K562 (cell line): ENCODE measurements around the gene CGNL1. TPM values are rescaled to one million over a fixed set of nuclear protein-coding genes. Genes with fewer than 3 reads are reported as not detected.

ENCODE experiments used
- ATAC-seq: fragments of 200-7000 bp; cut with Tn5 transposase; 3 replicates; pipeline ENCODE4 v1.9.1; 2020; ENCODE audit warnings: moderate library complexity
- BruUV-seq: library from RNA; stranded (reverse); fragments of 400-500 nt; replicated peaks from 2 replicates; lab custom pipeline; 2021; lab: Mats Ljungman, UMichigan
- CTCF ChIA-PET: fragments of 300-600 bp; formaldehyde crosslinking; extraction: SDS; loops from one replicate; lab custom pipeline; 2021; ENCODE audit warnings: low intra/inter-chr PET ratio; lab: Yijun Ruan, JAX
- POLR2A ChIA-PET: fragments of 300-600, 350-650 bp; sonication (Branson Sonifier 250); formaldehyde crosslinking; extraction: SDS; loops from one replicate; lab custom pipeline; 2021; ENCODE audit warnings: antibody characterized with exemption, inconsistent platforms; lab: Yijun Ruan, JAX
- DNase-seq, 4 experiments: peaks; one replicate each; pipeline versions ENCODE4 v3.0.0 to v3.0.0-alpha.2; 2011 to 2018; ENCODE audit warnings: low spot score in 3 of 4, mixed read lengths in 3 of 4; ENCODE audit errors: extremely low read depth in 1 of 4
- FAIRE-seq: peaks from 2 replicates; lab custom pipeline; 2011; peaks lifted over from hg19 to GRCh38; lab: Jason Lieb, UNC
- H2AFZ ChIP-seq: 2 replicates; pipeline ENCODE4 v1.6.0; 2011; ENCODE audit warnings: low read depth, low read length, control low read depth, inconsistent platforms
- H3K27ac ChIP-seq: fragments of 200-600 bp; 3 replicates; pipeline ENCODE4 v1.8.0; 2011; ENCODE audit warnings: low read depth, mild to moderate bottlenecking, control low read depth, inconsistent platforms, low read length, moderate library complexity, mixed read lengths; ENCODE audit errors: extremely low read depth
- H3K27me3 ChIP-seq, 2 experiments: fragments of 300-600 bp in 1 of 2; 2 replicates in 1 of 2; 3 replicates in 1 of 2; pipeline versions ENCODE4 v1.6.0 to v1.8.0; 2011; ENCODE audit warnings: inconsistent platforms in 2 of 2, low read length in 2 of 2, mild to moderate bottlenecking in 1 of 2, mixed read lengths in 1 of 2, moderate library complexity in 1 of 2; ENCODE audit not compliant: control insufficient read depth in 2 of 2, insufficient read depth in 2 of 2
- H3K36me3 ChIP-seq: fragments of 300-600 bp; 3 replicates; pipeline ENCODE4 v1.8.0; 2011; ENCODE audit warnings: mild to moderate bottlenecking, low read length, inconsistent platforms; ENCODE audit not compliant: control insufficient read depth, insufficient read depth
- H3K4me1 ChIP-seq, 2 experiments: fragments of 200-600 bp in 1 of 2; replicated peaks in 1 of 2; 2 replicates in 1 of 2; 3 replicates in 1 of 2; pipeline versions ENCODE4 v1.5.1 to v1.8.0; 2011; ENCODE audit warnings: inconsistent platforms in 2 of 2, low read length in 2 of 2, mild to moderate bottlenecking in 1 of 2, mixed read lengths in 1 of 2, moderate library complexity in 1 of 2; ENCODE audit not compliant: control insufficient read depth in 2 of 2, insufficient read depth in 2 of 2
- H3K4me2 ChIP-seq: 2 replicates; pipeline ENCODE4 v1.6.1; 2011; ENCODE audit warnings: low read length, control low read depth, inconsistent platforms, mixed read lengths; ENCODE audit not compliant: insufficient read depth
- H3K4me3 ChIP-seq: fragments of 200-600 bp; sonication (generic), shearing (Covaris generic); 2 replicates; pipeline ENCODE4 v1.5.1; 2016; ENCODE audit warnings: control low read depth, inconsistent platforms
- H3K79me2 ChIP-seq: fragments of 200-600 bp; 3 replicates; pipeline ENCODE4 v1.8.0; 2011; ENCODE audit warnings: low read length, inconsistent platforms; ENCODE audit not compliant: control insufficient read depth, insufficient read depth
- H3K9ac ChIP-seq, 2 experiments: 2 replicates each; pipeline versions ENCODE4 v1.6.0 to v1.6.1; 2011; ENCODE audit warnings: low read depth in 2 of 2, low read length in 2 of 2, control low read depth in 1 of 2, inconsistent platforms in 1 of 2, mild to moderate bottlenecking in 1 of 2, mixed read lengths in 1 of 2; ENCODE audit not compliant: insufficient read depth in 1 of 2
- H3K9me1 ChIP-seq: one replicate; pipeline ENCODE4 v1.6.0; 2011; ENCODE audit warnings: inconsistent platforms, mild to moderate bottlenecking, low read length, moderate library complexity; ENCODE audit not compliant: control insufficient read depth, insufficient read depth
- H3K9me3 ChIP-seq: replicated peaks from 2 replicates; pipeline ENCODE4 v1.5.1; 2011; ENCODE audit warnings: low read depth, low read length, inconsistent platforms; ENCODE audit not compliant: control insufficient read depth, insufficient read depth
- H4K20me1 ChIP-seq: replicated peaks from 2 replicates; pipeline ENCODE4 v1.6.1; 2011; ENCODE audit warnings: low read length, inconsistent platforms, mixed read lengths; ENCODE audit not compliant: control insufficient read depth, insufficient read depth
- CHD1 ChIP-seq: fragments of 200-600 bp; sonication (generic); IDR thresholded peaks from one replicate; pipeline ENCODE4 v1.6.1; 2012; ENCODE audit warnings: mild to moderate bottlenecking, moderate library complexity, low read length, inconsistent platforms
- CTCF ChIP-seq, 3 experiments: IDR thresholded peaks in 2 of 3; conservative IDR thresholded peaks in 1 of 3; 2 replicates each; pipeline ENCODE4 v1.5.1; 2011 to 2012; ENCODE audit warnings: low read length in 3 of 3, mild to moderate bottlenecking in 3 of 3, control low read depth in 2 of 3, improper control_type of control experiment in 1 of 3, inconsistent platforms in 1 of 3, low read depth in 1 of 3, mixed read lengths in 1 of 3, moderate library complexity in 1 of 3; ENCODE audit not compliant: insufficient read depth in 2 of 3
- HINFP ChIP-seq: fragments of 450-650 bp; conservative IDR thresholded peaks from 2 replicates; pipeline ENCODE4 v1.6.1; 2016; ENCODE audit warnings: missing genetic modification characterization, low read depth, mild to moderate bottlenecking, control low read depth, missing compliant biosample characterization
- RAD21 ChIP-seq, 2 experiments: fragments of 250-450 bp in 1 of 2; fragments of 450-650 bp in 1 of 2; sonication (Bioruptor Pico) in 1 of 2; formaldehyde crosslinking in 1 of 2; IDR thresholded peaks in 1 of 2; conservative IDR thresholded peaks in 1 of 2; 2 replicates each; pipeline versions ENCODE4 v1.4.0 to v1.8.0; 2020 to 2022; ENCODE audit warnings: mild to moderate bottlenecking in 2 of 2, moderate library complexity in 1 of 2
- SIN3B ChIP-seq: fragments of 450-650 bp; IDR thresholded peaks from 2 replicates; pipeline ENCODE4 v1.6.1; 2017; ENCODE audit warnings: low read depth, mild to moderate bottlenecking, moderate library complexity
- TAF1 ChIP-seq: IDR thresholded peaks from 2 replicates; pipeline ENCODE4 v1.6.1; 2011; ENCODE audit warnings: mild to moderate bottlenecking, low read length, moderate library complexity; ENCODE audit not compliant: insufficient read depth, control insufficient read depth, severe bottlenecking; ENCODE audit errors: extremely low read depth
- TCF3 ChIP-seq: sonication (generic); formaldehyde crosslinking; IDR thresholded peaks from 2 replicates; pipeline ENCODE4 v1.4.0; 2020; ENCODE audit warnings: mild to moderate bottlenecking, missing genetic modification reagents
- ZNF277 ChIP-seq: fragments of 250-450 bp; sonication (Bioruptor Pico); IDR thresholded peaks from 2 replicates; pipeline ENCODE4 v1.8.0; 2022; ENCODE audit warnings: inconsistent platforms, mild to moderate bottlenecking, moderate library complexity, borderline replicate concordance
- WGBS: fragments of 100-300 bp; shearing (Covaris generic); methylation state at CpG from one replicate; pipeline ENCODE4 v1.1.6; 2016; ENCODE audit warnings: low coverage, mixed read lengths; ENCODE audit not compliant: insufficient coverage; ENCODE audit errors: missing lambda C conversion rate; 5-methylcytosine and 5-hydroxymethylcytosine counted together
- in situ Hi-C: fragments of 300-500 bp; cut with MboI; formaldehyde crosslinking; loops from 4 replicates; pipeline ENCODE4 v1.15.0; 2018; ENCODE audit warnings: inconsistent platforms, mixed read lengths
- intact Hi-C: fragments of 100-400 bp; cut with micrococcal nuclease; formaldehyde crosslinking; loops from 2 replicates; pipeline ENCODE4 v1.14.2; 2022
- polyA plus RNA-seq, 8 experiments: library from polyadenylated mRNA; depleted of rRNA in 4 of 8; stranded (reverse) in 5 of 8; unstranded in 3 of 8; fragments of >200 nt; fragmentation: Nextera tagmentation in 2 of 8; fragmentation: Illumina TruSeq in 1 of 8; extraction: Ambion mirVana in 2 of 8; extraction: Trizol in 1 of 8; gene quantifications; 2 replicates each; pipeline versions ENCODE4 v1.2.1 to v1.2.3, GENCODE V29; 2011 to 2014; ENCODE audit warnings: inconsistent platforms in 1 of 8, missing spikeins in 1 of 8
- total RNA-seq, 7 experiments: library from RNA; depleted of rRNA in 6 of 7; stranded (reverse); fragments of >200 nt in 6 of 7; fragmentation: Illumina TruSeq in 2 of 7; extraction: Trizol in 2 of 7; gene quantifications; 2 replicates each; pipeline versions ENCODE4 v1.2.1 to v1.2.3, GENCODE V29; 2011 to 2021; ENCODE audit warnings: low replicate concordance in 1 of 7

Gene CGNL1
- total and polyA plus RNA-seq, 9 of the 15 experiments (the other 6 are each of a cell fraction or from before 2014, with no cell fraction given): 0.01 to 0.07 TPM; not detected in 7

GRCh38 chr15:57462381-57462780 lies 86.1 kb downstream of the CGNL1 start:
- H3K9me3 ChIP-seq: no peaks in the 10 kb centered on the region
- no peaks in the 10 kb centered on the region for H3K79me2 ChIP-seq
- peaks cover 18 to 39% of the 10 kb centered on the region in 2 experiments; a peak in 4 of 5 replicates for H3K27me3 ChIP-seq
- 0% methylated on average over 2 of the region's 2 CpGs for WGBS
- ATAC-seq (no peak), DNase-seq (no peak), FAIRE-seq (no peak)
- CTCF ChIA-PET: interaction anchor here (0.8 to 1.0 kb wide), 2 partner anchors 121 to 122 kb away, joined by 3 read pairs; no protein-coding TSS in a partner anchor
- no TSS peak for BruUV-seq
- POLR2A ChIA-PET: no interaction called here
- H3K36me3 ChIP-seq: no peaks in the 10 kb centered on the region
- H3K9me1 ChIP-seq: no peaks in the 10 kb centered on the region
- in situ Hi-C loops: no loop called here
- H3K27ac ChIP-seq: no peak overlapping the region
- intact Hi-C loops: no loop called here
- H4K20me1 ChIP-seq: no peaks in the 10 kb centered on the region
- H3K4me3 ChIP-seq: no peak overlapping the region
- H3K4me1 ChIP-seq: no peaks in the 10 kb centered on the region
- H3K4me2 ChIP-seq: no peak overlapping the region
- H2AFZ ChIP-seq: no peak overlapping the region
- no peak overlapping the region for H3K9ac ChIP-seq
- TF ChIP-seq TAF1 (no peak), HINFP (tag) (no peak), SIN3B (no peak), RAD21 (CRISPR knock-in tag; conservative IDR thresholded peaks at IDR 0.05 in 1 of 2, IDR thresholded peaks at IDR 0.05 in 1 of 2) (peak in 1 of 2 experiments; percentile 20; a peak in 1 of 4 replicates), CHD1 (no peak), TCF3 (CRISPR knock-in tag) (no peak), CTCF (IDR thresholded peaks at IDR 0.05 in 2 of 3, conservative IDR thresholded peaks at IDR 0.05 in 1 of 3; ENCODE audit: insufficient read depth in 2 of 3, low read depth in 1 of 3, low read length in 3 of 3) (peak in 1 of 3 experiments; percentile 37; a peak in 2 of 6 replicates), ZNF277 (CRISPR knock-in tag) (no peak)
- TF ChIP-seq, all 486 proteins: peak for 2
